HG02981 (cell line): ENCODE results near the gene PRSS56.

Experiments used
- ATAC-seq: cut with Tn5 transposase; IDR thresholded peaks from one replicate; pipeline ENCODE4 v1.9.1; 2021; ENCODE audit warnings: mild to moderate bottlenecking, moderate library complexity; ENCODE audit not compliant: unreplicated experiment

PRSS56 gene

DNA sequence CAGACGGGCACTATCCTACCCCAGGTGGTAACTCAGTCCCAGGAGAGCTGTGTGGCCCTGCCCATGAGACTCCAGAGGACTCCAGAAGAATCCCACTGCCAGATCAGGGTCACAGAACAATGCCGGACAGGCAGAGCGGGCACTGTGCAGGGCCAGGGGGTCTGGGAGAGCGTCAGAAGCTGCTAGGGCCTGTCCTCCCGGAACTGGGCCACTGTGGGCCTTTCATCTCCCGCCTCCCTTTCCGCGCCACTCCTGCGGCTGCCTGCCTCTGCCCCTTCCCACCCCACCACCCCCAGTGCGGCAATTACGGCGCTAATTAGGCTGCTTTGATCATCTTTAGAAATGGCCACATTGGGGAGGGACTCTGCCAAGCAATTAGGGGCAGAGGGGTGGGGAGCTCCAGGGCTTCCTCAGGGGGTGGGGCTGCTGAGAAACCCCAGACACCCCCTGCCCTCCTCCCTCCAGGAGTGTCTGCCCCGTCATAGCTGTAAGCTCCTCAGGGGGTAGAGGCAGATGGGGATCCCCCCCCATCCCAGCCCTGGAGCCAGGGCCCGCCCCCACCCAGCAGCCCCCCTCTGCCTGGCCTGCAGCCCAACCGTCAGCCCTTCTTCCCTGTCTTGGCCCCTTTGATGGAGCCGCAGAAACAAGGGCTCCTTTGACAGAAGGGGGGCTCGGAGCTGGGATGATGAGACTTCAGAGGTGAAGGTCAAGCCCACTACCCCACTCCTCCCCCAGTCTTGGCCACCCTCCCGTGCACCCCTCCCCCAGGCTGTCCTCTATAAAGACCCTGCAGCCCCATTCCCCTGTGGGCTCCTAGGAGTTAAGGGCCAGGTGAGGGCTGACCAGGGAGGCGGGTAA is at the start of gene PRSS56:
TSS of gene PRSS56 (plus strand) at position 808 of the 858 bp plus-strand sequence. CDS start 211 bp downstream, outside the sequence.
- ATAC-seq = no peak

DNA sequence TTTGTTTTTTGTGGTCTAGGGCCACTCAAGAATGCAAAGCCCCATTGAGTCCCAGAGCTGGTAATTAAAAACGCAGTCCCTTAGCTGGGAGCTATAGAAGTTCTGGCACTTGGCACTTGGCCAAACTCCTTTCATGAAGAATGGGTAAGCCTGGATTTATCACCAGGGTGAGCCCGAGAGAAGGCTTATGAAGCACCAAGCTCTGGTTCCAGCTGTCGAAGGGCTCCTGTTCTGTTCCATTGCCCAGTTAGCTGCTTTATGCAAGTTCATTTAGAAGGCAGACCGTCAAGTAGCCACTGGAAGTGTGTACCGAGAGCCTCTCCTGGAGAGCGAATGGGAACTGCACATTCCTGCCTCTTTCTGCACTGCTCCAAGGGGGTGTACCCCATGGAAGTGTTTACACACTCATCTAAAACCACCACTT is 46.7 kb upstream of the PRSS56 start:
- no peak for ATAC-seq

DNA sequence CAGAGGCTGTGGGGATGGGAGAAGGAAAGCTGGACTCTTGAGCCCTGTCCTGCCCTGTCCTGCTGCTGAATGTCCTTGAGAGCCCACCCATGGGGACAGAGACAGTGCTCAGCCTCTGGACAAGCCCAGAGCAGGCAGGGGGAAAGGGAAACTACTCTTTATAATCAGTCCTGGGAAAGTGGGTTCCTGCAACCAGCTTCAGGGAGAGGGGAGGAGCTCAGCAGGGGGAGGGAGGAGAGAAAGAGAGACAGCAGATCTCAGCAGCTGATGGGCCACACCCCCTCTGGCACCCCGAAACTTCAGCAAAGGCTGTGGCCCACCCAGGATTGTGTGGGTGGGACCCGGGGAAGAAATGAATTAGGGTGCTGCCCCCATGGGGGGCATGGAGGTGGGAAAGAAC is 44.1 kb upstream of the PRSS56 start:
- no peak for ATAC-seq

DNA sequence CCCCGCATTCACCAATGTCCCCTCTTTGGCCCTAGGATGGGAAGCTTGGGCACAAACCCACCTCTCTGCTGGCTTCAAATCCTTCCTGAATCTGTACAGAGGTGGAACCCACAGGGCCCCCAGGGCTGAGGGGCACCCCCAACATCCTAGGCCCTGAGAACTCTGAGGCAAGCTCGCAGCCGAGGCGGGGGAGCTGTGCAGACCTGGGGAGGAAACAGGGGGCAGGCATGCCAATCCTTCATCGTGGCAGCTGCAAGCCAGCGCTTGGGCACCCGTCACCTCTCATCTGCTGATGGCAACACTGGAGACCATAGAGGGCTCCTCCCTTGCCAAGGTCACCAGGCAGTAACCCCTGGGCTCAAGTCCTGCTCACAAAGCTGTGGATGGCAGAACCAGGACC is 43.4 kb upstream of the PRSS56 start:
- ATAC-seq = no peak

DNA sequence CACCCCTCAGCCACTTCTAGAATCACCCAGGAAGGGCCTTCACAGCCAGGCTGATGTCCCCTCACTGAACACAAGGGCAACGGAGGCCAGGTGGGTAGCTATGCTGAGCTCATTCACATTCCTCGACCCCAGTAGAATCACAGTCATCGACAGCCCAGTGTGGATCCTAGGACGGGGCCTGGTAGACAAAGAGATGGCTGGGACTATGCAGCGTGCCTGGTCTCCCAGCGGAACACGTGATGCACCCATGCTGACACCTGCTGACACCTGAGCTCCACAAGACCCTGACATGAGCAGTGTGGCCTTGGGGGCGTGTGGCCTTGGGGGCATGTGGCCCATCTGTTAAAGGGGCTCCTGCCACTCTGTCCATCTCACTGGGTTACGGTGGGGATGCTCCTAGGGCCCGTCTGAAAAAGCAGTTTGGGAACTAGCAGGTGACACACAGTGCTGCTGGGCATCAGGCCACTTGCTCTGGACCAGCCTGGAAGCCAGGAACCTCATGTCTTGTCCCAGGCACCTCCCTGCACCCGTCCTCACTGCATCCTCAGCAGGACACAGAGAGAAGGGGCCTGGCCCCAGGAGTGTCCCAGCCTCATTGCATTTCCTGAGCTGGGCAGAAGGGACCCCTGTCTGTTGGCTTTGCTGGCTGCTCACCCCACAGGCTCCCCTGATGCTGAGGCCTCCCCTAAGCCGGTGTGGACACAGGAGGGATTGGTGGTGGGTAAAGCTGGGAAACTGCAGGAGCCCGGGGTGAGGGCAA is 42.3 kb upstream of the PRSS56 start:
- ATAC-seq = no peak

- ATAC-seq = no peak
These were observed 41.4 kb upstream of the PRSS56 start for GRCh38 chr2:232478571-232479340.

DNA sequence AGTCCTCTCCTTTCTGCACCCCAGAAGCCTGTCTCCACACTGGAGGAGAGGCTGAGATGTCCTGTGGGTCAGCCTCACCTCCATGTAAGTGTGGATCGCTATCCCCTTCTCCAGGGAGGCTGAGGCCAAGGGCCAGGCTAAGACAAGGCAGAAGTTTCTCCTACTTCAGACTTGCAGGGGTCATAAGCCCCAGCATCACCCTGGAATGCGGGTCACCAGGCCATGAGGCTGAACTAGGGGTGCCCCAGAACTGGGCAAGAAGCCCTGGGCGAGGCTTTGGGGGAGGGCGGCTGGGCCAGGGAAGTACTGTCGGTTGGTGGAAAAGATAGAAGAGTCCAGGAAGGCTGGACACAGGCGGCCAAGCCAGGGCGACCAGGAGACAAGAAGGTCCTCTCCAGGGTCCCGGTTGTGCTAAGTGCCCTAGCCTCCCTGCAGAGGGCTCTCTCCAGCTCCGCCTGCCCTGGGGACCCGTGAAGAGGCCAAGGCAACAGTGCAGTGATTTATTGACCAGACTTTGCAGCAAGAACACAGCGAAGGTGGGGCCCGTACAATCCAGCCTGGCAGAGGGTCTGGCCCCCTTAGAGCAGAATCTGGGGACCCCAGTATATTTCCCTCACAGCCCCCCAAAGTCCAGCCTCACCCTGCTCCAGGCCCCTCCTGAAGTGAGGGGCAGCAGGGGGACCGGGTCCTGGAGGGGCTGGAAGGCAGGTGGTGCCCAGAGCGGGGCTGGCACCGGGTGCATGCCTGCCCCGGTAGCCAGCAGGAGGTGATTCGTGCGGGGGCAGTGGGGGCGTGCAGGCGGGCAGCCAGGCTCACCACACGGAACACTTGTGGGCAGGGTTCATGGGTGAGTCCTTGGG is 40.6 kb upstream of the PRSS56 start:
- ATAC-seq = no peak

DNA sequence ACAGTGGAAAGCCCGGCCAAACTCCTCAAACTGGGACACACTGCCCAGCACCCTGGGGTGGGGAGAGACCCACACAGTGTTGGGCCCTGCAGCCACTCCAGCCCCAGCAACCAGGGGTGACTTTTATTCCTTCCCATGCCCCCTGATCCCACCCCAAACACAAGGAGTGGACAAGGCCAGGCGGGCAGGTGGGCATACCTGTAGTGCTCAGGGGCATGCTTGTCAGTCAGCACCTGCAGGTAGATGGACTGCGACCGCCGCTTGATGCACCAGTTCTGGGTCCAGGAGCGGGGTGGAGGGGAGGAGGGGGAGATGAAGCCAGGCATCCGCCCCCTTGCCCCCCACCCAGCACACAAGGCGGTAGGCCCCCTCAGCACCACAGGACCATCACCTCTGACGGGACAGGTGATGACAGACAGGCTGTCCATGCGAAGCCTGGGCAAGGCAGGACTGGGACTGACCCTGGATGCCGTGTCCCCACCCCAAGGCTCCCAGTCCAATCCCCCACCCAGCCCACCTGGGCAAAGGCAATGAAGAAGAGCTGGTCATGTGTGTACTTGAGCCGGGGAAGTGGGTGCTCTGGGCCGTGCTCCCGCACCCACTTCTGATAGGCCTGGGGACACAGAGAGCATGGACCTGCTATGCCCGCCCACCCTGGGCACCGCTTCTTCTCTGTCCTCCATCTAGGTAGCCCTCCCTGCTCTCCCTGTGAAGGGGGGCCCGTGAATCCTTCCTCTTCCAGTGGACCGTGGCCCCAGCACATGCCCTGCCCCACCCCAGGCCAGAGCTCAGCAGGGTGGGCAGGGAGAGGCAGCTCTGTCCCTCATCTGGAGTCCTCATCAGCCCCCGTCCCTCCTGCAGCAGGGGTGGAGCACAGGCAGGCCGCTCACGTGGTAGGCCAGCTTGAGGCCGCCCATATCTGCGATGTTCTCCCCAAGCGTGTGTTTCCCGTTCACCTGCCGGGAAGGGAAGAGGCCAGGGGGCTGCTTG is 39.7 kb upstream of the PRSS56 start:
- ATAC-seq = no peak

DNA sequence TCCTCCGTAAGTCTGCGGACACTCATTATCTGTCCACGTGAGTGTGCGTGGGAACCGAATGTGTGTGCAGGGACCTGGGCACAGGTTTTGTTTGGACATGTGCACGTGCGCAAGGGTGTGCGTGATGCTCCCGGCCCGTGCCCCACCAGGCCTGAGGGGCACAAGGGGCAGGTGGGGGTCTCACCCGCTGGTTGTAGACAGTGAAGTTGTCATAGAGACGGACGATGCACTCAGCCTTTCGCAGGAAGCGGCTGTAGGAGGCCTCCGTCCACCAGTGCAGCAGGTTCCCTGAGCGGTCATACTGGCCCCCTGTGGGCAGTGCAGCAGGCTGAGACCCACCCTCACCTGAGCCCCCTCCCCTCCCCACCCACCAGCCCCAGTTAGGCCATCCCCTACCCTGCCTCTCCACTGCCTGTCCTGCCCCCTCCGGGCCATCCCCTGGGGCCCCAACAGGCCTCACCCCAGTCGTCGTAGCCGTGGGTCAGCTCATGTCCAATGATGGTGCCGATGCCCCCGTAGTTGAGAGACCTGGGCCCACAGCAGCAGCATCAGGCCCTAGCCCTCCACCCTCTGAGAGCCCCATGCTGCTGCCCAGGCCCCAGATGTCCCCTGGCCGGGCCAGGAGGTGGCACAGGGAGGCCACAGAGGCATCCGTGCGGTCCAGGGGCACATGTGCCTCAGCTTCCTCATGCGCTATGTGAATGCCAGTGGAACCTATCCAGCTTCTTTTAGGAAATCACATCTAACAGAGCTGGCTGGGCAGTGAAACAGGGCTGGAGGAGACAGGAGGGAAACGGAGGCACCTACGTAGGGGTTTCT is 38.7 kb upstream of the PRSS56 start:
- ATAC-seq = no peak

DNA sequence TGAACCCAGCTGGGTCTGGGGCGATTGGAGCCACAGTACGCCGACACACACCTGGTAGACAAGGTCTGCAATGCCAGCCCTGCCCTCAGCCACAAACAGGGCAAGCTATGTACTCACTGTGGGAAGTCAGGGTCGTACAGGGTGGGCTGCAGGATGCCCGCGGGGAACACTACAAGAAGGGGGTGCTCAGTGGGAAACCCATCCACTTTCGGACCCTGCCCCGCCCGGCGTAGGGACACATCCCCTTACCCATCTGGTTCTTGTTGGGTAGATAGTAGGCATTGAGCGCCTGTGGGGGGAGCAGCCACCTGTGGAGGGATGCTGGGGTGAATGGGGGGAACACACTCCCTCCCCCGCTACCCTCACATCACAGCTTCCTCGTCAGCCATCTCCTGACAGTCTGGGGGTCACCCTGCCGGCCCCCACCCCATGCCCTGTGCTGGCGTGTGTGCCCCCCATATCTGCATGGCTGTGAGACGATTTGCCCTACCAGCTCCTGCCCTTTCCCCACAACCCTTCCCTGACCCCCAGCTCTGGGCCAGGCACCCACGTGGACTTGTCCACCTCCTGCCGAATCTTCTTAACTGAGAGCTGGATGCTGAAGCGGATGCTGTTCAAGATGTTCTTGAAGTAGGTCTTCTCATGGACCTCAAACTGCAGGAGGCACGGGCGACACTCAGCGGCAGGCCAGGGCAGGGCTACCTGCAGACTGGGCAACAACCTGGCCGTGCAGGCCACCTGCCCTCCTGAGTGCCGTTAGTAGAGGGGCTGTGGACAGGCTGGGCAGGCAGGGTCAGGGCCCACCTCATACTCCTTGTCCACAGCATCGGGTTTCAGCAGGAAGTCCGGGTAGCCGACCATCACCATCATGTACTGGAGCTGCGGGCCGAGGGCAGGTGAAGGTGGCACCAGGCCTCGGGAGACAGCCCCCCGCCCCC is 37.6 kb upstream of the PRSS56 start:
- ATAC-seq = no peak

DNA sequence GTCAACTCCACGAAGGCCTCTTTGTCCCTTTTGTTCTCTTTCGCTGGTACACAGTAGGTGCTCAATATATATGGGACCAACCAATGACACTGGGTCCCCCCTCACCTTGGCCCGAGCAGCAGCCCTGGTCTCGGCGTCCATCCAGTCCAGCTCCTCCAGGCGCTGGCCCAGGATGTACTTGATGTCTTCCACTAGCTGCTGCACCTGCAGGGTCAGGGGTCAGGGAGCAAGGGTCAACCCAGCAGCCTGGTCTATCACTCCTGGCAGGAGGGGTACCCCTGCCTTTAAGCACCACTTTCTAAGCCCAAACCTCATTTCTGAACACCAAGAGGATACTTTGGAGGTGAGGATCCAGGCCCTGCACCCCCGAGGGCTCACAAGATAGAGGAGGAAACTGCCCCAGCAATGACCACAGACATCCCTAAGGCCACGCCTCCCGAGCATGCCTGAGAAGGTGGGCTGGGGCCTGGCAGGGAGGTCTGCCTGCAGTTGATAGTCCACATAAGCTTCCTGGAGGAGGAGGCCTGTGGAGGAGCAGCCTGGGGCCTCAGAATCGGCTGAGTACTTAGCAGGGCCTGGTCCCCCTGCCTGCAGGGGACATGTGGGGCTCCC is 36.8 kb upstream of the PRSS56 start:
- ATAC-seq = no peak

DNA sequence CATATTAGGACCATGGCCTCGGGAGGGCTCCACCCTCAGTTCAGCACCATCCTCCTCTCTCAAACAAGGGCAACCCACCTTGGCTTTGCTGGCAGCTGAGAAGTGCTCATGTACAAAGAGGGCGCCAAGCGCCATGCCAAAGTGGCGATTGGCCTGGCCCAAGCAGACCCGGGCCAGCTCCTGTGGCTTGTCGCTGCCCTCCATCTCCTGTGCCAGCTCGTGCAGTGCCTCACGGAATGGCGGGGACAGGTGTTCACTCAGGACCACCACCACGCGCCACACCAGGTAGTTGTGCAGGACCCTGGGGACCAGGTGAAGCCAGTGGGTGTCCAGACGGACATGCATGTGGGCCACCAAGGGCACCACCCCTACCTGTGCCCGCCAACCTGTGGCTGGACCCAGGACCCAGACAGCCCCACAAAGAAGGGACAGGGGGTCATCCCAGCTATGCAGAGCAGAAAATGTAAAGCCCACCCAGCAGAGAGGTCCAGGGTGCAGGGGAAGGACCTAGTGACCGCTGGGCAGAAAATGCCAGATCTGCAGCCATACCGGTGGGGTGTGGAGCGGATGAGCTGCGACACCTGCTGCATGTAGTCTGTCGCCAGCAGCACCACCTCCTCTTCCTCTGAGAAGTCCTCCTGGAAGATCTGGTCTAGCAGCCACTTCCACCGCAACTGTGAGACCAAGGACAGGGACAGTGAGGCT is 36.1 kb upstream of the PRSS56 start:
- no peak for ATAC-seq

GRCh38 chr2:232484628-232485347 is 35.4 kb upstream of the PRSS56 start:
- no peak for ATAC-seq

DNA sequence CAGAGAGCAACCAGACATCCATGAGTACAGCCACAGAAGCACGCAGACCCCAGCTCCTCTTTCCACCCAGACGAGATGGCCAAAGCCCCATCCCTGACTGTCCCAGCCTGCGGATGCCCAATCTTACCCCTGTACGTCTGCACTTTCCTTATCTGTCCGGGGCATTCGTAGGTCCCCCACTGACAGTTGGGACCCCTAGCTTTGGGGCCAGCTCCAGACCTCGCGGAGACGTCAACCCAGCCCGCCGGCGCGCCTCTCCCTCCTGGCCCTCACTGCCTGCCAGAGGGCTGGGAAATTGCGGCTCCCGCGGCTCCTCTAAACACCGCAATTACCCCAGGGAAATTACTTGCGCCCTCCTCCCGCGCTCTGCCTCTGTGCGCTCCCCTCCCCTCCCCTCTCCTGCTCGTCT is 34.8 kb upstream of the PRSS56 start:
- ATAC-seq = no peak

DNA sequence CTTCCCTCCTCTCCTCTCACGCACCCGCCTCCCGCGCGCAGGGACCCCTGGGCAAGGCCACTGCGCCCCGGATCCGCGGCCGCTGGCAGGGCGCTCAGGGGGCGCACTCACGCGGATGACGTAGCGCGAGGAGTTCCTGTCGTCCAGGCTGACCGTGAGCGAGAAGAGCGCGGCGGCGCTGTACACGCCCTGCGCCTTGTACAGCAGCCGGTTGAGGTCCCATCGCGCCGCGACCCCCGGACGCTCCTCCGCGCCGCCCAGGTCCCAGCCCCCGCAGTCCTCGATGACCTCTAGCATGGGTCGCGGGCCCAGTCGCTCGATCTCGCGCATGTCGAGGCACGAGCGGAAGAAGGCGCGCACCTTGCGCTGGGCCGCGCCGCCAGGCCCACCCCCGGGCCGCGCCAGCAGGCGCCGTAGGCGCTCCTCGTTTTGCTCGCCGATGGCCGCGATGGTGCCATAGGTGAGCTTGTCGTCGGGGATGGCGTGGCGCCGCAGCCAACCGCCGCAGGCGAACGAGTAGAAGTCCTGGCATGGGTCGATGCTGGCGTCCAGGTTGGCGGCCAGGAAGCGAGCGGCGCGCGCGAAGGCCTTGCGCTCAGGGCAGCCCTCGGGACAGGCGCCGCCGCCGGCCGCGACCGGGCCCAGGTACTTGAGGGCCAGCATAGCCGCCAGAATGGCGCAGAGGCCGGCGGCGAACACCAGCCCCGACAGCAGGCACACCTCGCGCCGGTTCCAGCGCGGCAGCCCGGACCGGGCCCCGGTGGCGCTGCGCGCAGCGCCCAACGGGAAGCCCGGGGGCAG is 34.2 kb upstream of the PRSS56 start:
- no peak for ATAC-seq
